ENCODE data around the gene DNTT. TPM values are rescaled to one million over a fixed set of nuclear protein-coding genes. Genes with fewer than 3 reads are reported as not detected.

Gene DNTT
- total and polyA plus RNA-seq, 2 of the 13 experiments (the other 11 are each of a cell fraction or from before 2014, with no cell fraction given) = not detected

DNA sequence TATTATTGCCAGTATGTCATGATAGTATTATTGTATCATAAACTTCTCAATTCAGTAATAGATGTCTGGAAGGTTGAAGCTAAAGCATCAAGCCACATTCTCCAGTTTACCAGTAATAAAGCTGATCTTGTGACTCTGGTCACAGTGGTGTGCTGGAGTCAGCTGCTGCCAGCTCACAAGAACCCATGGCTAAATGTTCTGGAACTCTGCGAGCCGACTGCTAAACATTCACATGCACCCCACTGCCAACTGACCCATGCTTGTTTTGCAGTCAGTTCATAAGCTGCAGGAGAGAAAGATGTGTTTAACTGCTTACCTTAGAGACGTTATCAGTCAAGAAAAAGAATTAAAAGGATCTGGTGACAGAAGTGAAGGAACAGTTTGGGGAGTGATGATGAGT is 5.9 kb upstream of the DNTT start:
- Histone ChIP-seq H3K9me3 (ENCODE audit: low read length) (no peaks in the 10 kb centered on the region), H3K4me2 (ENCODE audit: low read depth, low read length) (no peak overlapping the region), H3K4me3 (replicated peaks in 1 of 3; ENCODE audit: insufficient read depth in 1 of 3, low read depth in 2 of 3, low read length in 3 of 3) (no peak overlapping the region), H3K9ac (ENCODE audit: insufficient read depth, low read depth, low read length) (no peak overlapping the region), H3K79me2 (ENCODE audit: insufficient read depth, low read length) (no peaks in the 10 kb centered on the region), H3K27ac (ENCODE audit: extremely low read length, insufficient read depth, low read length) (no peak overlapping the region), H4K20me1 (ENCODE audit: insufficient read depth, low read length) (no peaks in the 10 kb centered on the region), H3K4me1 (ENCODE audit: insufficient read depth, low read length) (peaks cover 8% of the 10 kb centered on the region), H3K27me3 (ENCODE audit: control insufficient read depth in 1 of 2, insufficient read depth in 2 of 2, low read length in 2 of 2) (peaks cover 0 to 22% of the 10 kb centered on the region in 2 experiments; a peak in 3 of 5 replicates), H3K36me3 (replicated peaks in 1 of 2; ENCODE audit: control insufficient read depth in 1 of 2, insufficient read depth in 2 of 2, low read length in 2 of 2) (no peaks in the 10 kb centered on the region), H2AFZ (ENCODE audit: low read length) (no peak overlapping the region)
- FAIRE-seq = no peak
- in situ Hi-C loops (cut with HindIII; ENCODE audit: extremely low pct_ligation_motif_present, low pct_unique_long_range_greater_than_20kb) = loop anchor here (5.0 kb wide), 2 partner anchors 71 to 281 kb away; no protein-coding TSS in a partner anchor
- WGBS (ENCODE audit: low lambda C conversion rate) = 32% methylated on average over 3 of the region's 3 CpGs
- BruUV-seq (replicated peaks) = no TSS peak
- POLR2A ChIA-PET = no interaction called here
- intact Hi-C loops (cut with micrococcal nuclease; ENCODE audit: unreplicated experiment) = no loop called here
- CTCF ChIA-PET (ENCODE audit: low intra/inter-chr PET ratio, low total read pairs) = no interaction called here
- DNase-seq (ENCODE audit: low spot score) = no peak
- no peak for ATAC-seq
- TF ChIP-seq ZNF709 (CRISPR knock-in tag; IDR thresholded peaks at IDR 0.05) (no peak), KAT8 (CRISPR knock-in tag; IDR thresholded peaks at IDR 0.05) (no peak), ZMYM4 (CRISPR knock-in tag; IDR thresholded peaks at IDR 0.05) (no peak), ZNF644 (CRISPR knock-in tag; IDR thresholded peaks at IDR 0.05; ENCODE audit: low read depth) (no peak), ZNF446 (CRISPR knock-in tag; IDR thresholded peaks at IDR 0.05) (no peak), ELF1 (CRISPR knock-in tag; IDR thresholded peaks at IDR 0.05) (no peak), NAIF1 (CRISPR knock-in tag; IDR thresholded peaks at IDR 0.05; ENCODE audit: borderline replicate concordance) (no peak), ZBTB7B (CRISPR knock-in tag; IDR thresholded peaks at IDR 0.05) (no peak), ZNF282 (IDR thresholded peaks at IDR 0.05; ENCODE audit: partially characterized antibody) (no peak), SMARCC2 (IDR thresholded peaks at IDR 0.05) (no peak), MXD4 (CRISPR knock-in tag; IDR thresholded peaks at IDR 0.05) (no peak), ELF3 (CRISPR knock-in tag; IDR thresholded peaks at IDR 0.05) (no peak), ZNF775 (CRISPR knock-in tag; IDR thresholded peaks at IDR 0.05; ENCODE audit: borderline replicate concordance) (no peak)
- TF ChIP-seq, protein P1, sequence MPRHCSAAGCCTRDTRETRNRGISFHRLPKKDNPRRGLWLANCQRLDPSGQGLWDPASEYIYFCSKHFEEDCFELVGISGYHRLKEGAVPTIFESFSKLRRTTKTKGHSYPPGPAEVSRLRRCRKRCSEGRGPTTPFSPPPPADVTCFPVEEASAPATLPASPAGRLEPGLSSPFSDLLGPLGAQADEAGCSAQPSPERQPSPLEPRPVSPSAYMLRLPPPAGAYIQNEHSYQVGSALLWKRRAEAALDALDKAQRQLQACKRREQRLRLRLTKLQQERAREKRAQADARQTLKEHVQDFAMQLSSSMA (CRISPR knock-in tag; IDR thresholded peaks at IDR 0.05) = no peak
- TF ChIP-seq, protein P2, sequence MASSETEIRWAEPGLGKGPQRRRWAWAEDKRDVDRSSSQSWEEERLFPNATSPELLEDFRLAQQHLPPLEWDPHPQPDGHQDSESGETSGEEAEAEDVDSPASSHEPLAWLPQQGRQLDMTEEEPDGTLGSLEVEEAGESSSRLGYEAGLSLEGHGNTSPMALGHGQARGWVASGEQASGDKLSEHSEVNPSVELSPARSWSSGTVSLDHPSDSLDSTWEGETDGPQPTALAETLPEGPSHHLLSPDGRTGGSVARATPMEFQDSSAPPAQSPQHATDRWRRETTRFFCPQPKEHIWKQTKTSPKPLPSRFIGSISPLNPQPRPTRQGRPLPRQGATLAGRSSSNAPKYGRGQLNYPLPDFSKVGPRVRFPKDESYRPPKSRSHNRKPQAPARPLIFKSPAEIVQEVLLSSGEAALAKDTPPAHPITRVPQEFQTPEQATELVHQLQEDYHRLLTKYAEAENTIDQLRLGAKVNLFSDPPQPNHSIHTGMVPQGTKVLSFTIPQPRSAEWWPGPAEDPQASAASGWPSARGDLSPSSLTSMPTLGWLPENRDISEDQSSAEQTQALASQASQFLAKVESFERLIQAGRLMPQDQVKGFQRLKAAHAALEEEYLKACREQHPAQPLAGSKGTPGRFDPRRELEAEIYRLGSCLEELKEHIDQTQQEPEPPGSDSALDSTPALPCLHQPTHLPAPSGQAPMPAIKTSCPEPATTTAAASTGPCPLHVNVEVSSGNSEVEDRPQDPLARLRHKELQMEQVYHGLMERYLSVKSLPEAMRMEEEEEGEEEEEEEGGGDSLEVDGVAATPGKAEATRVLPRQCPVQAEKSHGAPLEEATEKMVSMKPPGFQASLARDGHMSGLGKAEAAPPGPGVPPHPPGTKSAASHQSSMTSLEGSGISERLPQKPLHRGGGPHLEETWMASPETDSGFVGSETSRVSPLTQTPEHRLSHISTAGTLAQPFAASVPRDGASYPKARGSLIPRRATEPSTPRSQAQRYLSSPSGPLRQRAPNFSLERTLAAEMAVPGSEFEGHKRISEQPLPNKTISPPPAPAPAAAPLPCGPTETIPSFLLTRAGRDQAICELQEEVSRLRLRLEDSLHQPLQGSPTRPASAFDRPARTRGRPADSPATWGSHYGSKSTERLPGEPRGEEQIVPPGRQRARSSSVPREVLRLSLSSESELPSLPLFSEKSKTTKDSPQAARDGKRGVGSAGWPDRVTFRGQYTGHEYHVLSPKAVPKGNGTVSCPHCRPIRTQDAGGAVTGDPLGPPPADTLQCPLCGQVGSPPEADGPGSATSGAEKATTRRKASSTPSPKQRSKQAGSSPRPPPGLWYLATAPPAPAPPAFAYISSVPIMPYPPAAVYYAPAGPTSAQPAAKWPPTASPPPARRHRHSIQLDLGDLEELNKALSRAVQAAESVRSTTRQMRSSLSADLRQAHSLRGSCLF (CRISPR knock-in tag; IDR thresholded peaks at IDR 0.05; ENCODE audit: borderline replicate concordance) = no peak
- TF ChIP-seq, protein P3, sequence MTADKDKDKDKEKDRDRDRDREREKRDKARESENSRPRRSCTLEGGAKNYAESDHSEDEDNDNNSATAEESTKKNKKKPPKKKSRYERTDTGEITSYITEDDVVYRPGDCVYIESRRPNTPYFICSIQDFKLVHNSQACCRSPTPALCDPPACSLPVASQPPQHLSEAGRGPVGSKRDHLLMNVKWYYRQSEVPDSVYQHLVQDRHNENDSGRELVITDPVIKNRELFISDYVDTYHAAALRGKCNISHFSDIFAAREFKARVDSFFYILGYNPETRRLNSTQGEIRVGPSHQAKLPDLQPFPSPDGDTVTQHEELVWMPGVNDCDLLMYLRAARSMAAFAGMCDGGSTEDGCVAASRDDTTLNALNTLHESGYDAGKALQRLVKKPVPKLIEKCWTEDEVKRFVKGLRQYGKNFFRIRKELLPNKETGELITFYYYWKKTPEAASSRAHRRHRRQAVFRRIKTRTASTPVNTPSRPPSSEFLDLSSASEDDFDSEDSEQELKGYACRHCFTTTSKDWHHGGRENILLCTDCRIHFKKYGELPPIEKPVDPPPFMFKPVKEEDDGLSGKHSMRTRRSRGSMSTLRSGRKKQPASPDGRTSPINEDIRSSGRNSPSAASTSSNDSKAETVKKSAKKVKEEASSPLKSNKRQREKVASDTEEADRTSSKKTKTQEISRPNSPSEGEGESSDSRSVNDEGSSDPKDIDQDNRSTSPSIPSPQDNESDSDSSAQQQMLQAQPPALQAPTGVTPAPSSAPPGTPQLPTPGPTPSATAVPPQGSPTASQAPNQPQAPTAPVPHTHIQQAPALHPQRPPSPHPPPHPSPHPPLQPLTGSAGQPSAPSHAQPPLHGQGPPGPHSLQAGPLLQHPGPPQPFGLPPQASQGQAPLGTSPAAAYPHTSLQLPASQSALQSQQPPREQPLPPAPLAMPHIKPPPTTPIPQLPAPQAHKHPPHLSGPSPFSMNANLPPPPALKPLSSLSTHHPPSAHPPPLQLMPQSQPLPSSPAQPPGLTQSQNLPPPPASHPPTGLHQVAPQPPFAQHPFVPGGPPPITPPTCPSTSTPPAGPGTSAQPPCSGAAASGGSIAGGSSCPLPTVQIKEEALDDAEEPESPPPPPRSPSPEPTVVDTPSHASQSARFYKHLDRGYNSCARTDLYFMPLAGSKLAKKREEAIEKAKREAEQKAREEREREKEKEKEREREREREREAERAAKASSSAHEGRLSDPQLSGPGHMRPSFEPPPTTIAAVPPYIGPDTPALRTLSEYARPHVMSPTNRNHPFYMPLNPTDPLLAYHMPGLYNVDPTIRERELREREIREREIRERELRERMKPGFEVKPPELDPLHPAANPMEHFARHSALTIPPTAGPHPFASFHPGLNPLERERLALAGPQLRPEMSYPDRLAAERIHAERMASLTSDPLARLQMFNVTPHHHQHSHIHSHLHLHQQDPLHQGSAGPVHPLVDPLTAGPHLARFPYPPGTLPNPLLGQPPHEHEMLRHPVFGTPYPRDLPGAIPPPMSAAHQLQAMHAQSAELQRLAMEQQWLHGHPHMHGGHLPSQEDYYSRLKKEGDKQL (CRISPR knock-in tag; IDR thresholded peaks at IDR 0.05; ENCODE audit: low read depth) = no peak
